Stromal cell of bone marrow (primary cell): ENCODE data around the gene GFI1B.
"Not testable (repeated sequence)": the region's sequence is repeated elsewhere in the genome, so short reads cannot be mapped to it uniquely, and the experiment has no call there.

Experiments used
- DNase-seq: peaks from one replicate; pipeline ENCODE4 v3.0.0-alpha.2; 2012; ENCODE audit warnings: low read depth

GFI1B gene

DNA sequence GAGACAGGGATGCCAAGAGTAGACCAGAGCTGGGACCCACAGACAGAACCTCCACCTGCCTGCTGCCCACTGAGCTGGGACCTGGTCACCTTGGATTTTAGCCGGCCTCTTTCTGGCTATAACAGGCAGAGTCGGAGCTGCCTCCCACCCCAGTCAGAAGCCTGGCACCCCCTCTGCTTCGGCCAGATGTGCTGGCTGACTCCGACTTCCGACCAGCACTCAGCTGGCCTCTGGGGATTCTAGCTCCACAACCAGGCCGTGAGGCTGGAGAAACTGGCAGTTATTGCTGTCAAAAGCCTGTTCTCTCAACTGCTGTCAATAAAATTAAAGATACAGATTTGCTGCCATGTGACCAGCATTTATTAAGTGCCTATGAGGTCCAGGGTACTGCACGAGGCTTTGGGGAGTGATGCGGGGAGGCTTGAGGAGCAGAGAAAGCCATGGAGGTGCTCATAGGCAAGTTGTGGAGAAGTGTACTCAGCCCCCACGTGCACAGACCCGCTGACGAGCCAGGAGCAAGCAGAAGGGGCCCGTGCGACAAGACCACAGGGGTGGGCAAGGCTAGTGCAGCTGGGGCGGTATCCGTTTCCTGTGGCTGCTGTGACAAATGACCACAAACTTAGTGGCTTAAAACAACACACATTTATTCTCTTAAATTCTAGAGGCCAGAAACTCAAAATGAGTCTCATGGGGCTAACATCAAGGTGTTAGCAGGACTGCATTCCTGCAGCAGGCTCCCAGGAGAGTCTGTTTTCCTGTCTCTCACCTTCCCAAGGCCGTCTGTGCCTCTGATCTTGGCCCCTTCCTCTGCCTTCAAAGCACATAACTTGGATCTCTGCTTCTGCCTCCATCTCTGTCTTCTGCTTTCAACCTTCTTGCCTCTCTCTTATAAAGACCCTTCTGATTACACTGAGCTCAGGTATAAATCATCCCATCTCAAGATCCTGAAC lies 13.1 kb downstream of the GFI1B start:
- DNase-seq, result no peak

DNA sequence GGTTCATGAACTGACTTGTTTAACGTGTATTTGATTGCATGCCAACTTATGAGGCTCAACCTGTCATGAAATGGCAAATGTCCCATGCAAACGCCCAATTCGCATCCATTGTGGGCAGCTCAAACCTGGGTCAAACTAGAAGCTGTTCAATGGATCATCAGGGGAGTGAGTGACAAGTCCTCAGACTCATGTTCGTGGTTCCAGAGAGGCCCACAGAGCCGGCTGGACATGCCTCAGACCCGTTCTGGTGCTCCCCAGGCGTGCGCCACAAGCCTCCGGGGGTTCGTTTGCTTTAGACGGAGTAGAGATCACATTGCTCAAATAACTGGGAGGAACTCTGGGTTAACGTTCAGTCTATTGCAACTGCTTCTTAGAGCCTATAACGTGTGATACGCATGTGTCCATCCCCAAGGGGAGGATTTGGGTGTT lies 15.0 kb downstream of the GFI1B start:
- DNase-seq, result no peak

DNA sequence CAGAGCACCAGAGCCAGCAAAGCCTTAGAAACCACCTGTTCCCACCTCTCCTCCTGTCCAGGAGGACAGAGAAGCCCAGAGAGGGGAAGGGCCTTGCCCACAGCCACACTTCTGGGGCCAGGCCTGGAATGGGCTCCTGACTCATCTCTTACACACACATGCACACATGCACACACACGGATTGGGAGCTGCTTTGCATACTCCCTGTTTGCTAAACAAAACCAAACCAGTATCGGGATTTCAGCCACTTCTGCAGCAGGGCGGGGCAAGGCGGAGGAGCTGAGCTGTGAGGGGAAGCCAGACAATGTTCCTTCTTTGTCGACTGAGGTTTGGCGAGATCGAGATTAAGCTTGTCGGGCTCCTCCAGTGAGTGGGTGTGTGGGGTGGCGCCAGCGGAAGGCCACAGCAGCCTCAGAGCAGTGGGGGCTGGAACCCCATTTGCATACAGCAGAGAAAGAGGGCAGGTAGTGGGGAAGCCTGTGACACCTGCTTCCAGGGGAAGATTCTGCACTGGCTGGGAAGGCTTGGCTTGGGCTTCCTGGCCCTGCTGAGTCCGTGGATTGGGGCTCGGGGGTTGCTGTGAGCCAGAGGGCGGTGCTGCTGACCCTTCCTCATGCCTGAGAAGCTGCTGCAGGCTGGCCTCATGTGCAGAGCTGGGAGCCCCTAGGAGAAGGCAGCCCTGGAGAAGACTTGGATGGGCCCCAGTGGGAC lies 16.1 kb downstream of the GFI1B start:
- no peak for DNase-seq

DNA sequence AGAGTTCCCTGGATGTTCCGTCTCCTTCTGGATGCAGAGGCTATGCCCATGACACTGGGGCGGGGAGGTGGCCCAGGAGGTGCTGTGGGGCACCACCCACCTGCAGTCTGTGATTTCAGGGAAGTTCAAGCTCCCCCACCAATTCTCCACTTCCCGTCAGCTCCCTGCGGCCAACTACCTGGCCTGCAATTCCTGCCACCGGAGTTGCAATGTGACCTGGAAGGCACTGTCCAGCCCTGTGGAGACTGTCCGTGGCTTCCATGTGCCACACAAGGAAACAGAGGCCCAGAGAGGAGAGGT lies 16.6 kb downstream of the GFI1B start:
- DNase-seq, result no peak

GRCh38 chr9:132995879-132996278 lies 17.4 kb downstream of the GFI1B start:
- no peak for DNase-seq

GRCh38 chr9:132996526-132996925 lies 18.0 kb downstream of the GFI1B start:
- no peak for DNase-seq

DNA sequence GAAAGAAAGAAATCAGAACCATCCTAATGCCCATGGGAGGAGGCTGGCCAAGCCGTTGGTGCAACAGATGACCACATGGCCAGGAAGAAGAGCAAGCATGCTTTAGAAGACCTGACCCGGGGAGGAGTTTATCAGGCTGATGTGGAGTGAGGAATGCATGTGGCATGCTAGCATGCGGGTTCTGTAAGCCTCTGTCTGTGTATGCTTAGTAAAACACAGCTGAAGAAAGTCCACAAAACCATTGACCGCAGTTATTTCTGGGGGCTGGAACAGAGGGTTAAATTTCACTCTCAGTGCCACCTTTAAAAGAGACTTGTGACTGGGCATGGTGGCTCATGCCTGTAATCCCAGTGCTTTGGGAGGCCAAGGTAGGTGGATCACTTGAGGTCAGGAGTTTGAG lies 19.1 kb downstream of the GFI1B start:
- peak; percentile 38 for DNase-seq

GRCh38 chr9:132998221-132998620 lies 19.7 kb downstream of the GFI1B start:
- not testable (repeated sequence) for DNase-seq

DNA sequence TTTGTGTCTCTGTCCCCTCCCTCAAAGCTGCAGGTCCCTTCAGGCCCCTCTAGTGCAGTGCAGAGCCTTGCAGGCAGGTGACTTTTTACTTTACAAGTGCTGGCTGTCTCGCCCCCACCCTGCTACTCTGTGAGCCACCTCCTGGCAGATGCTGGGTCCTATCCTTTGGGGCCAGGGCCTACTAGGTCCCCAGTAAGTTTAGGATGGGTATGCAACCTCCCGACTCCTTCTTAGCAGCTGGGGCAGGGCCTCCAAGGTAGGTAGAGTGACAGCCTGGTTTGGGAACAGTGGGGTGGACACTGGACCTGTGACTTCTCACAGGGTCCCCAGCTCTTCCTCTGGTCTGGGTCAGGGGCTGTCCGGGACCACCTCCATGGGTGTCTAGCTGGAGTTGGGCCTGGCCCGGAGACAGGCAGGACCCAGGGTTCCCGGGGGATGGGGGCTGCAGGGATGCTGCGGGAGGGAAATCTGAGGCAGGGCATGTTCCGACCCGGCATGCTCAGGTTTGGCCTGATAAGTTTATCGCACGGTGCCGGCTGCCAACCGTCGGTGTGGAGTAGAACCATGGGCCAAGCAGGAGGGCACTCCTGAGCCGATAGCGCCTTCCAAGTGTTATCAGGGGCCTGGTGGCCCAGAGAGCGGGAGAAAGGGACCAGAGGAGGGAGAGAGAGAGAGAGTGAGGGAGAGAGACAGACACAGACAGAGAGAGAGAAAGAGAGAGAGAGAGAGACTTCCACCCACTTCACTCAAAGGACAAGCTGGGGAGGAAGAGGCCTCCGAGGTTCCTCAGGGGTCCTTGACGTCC lies 20.5 kb downstream of the GFI1B start:
- DNase-seq, result no peak

DNA sequence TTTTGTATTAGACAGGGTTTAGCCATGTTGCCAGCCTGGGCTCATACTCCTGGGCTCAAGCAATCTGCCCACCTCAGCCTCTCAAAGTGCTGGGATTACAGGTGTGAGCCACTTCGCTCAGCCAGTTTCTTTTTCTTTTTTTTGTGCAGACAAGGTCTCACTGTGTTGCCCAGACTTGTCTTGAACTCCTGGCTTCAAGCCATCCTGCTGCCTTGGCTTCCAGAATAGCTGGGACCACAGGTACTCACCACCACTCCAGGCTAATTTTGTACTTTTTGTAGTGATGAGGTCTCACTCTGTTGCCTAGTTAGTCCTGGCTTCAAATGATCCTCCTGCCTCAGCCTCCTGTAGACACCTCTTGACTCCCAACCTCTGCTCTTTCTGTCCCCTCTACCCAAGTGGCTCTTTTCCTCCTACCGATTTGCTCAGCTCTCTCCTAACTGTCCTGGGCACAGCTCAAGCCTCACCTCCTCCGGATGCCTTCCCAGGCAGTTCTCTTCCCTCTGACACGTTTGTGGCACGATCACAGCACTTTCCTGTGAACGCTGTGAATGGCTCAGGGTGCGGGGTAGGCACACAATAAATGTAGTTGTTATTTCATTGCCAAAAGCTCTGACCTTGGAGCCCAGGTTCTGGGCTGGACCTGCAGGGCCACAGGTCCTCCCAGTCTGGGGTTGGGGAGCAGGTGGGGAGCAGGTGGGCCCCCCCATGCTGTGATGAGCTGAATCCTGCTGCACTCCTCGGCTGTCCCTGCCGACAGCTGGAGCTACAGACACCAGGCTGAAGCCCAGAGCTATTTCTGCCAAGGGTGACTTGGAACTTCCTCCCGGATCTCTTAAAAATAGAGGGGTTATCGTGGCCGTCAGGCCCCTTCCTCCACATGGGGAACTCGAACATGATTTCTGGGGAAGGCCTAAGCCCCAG lies 23.9 kb downstream of the GFI1B start:
- DNase-seq, result no peak

DNA sequence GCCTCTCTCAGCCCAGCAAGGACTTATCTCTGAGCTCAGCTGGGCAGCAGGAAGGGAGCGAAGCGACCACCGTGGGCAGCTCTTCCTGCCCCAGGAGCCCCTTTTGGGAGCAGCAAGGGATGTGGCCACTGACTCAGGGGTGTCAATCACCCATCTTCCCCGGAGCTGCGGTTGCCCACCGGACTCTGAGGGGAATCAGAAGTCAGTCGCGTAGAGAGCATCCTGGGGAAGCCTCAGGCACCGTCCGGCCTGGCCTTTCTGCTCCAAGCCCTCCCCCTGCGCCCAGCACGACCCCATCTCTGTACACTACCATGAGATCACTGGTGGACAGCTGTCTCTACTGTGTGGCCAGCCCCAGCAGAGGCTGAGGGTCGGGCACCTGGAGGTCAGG lies 24.6 kb downstream of the GFI1B start:
- DNase-seq, result no peak

DNA sequence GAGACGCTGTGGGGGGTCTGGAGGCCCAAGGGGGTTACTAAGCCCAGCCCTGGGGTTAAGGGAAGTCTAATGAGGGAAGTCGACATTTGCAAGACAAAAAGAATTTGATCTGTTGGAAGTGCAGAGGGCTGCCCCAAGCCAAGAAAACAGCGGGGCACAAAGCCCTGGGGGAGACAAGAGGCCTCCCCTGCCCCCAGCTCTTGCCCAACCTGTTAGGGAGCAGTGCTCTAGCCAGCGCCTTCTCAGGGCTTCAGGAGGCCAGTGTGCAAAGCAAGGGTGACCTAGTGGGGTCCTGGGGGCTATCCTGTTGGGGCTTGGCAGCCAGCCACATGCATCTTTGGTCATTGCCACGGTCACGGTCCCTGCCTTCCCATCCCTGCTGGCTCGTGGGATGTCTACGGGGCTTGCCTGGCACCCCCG lies 25.2 kb downstream of the GFI1B start:
- no peak for DNase-seq

DNA sequence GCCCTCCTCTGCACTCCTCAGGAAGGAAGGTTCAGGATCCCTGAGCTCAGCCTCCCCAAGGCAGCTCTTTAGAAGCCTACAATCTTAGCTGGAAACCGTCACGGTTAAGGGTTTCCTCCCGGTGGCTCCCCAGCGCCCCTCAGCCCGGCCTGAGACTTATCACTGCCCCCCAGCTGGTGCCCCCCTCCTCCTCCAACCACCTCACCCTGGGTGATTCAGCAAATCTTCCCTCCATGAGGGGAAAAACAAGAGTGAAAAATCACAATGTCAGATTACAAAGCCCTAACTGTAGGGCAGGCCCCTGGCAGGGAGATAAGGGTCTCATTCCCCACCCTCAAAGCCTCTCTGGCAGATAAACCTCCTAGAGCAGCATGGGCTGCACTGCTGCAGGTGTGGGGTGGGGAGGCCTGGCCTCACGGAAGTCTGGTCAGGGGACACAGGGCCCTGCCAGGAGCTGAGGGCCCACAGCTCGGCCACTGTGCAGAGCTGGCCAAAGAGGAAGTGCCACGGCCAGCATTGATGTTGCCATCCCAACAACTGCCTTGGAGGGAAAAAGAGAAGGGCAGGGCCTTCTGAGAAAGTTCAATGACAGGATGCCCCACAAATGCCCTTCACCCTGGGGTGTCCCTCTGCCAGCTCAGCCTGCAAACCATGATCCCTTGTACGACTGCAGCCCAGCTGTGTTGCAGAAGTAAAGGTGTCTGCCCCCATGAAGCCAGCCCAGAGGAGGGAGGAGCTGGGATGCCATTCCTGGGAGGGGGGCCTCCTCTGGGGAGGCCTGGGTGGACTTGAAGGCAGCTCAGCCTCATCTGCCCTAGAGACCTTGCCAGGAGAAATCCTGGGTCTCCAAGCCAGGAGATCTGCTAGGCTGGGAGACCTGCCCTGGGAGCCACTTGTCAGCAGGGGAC lies 25.9 kb downstream of the GFI1B start:
- no peak for DNase-seq

DNA sequence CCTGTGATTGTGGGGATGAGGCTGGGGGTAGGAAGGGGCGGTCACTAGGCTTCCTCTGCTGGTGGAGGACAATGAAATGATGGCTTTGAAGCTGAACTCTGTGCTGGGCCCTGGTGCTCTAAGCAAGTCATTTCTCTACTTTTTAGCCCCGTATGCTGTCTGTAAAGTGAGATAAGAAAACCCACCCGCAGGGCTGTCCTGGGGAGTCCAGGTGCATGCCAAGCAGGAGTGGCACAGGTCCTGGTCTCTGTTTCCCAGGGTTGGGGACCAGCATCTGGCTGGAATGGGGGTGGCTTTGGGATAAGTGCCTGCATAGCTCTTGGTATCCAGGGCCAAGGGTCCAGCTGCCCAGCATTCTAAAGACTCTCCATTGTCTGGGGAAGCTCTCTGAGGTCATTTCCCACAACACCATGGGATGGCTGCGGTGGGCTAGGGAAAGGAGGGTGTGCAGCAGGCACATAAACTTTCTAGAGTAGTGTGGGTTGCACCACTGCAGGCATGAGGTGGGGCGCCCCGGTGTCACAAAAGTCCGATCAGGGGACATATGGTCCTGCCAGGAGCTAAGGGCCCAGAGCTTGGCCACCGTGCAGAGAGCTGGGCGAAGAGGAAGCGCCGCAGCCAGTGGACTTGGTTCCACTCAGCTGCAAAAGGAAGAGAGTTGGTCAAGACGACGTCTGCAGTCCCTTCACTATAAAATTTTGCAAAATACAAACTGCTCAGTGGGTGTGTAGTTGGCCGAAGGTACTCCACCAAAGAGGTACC lies 26.7 kb downstream of the GFI1B start:
- DNase-seq, result no peak

DNA sequence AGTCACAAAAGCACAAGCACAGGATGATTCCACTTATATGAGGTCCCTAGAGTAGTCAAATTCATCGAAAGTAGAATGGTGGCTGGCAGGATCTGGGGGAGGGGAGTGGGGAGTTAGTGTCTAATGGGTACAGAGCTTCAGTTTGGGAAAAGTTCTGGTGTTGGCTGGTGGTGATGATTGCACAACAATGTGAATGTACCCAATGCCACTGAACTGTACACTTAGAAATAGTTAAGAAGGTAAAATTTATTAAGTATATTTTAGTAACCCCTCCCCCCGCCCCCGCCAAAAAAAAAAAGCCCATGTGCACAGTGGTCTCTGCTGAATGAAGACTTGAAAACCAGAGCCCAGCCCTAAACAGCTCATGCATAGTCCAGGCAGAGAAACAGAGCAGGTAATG lies 27.5 kb downstream of the GFI1B start:
- DNase-seq, result no peak

GRCh38 chr9:133006731-133007352 lies 28.3 kb downstream of the GFI1B start:
- no peak for DNase-seq

- no peak for DNase-seq
Observed at GRCh38 chr9:133008406-133008805, 29.9 kb downstream of the GFI1B start.

DNA sequence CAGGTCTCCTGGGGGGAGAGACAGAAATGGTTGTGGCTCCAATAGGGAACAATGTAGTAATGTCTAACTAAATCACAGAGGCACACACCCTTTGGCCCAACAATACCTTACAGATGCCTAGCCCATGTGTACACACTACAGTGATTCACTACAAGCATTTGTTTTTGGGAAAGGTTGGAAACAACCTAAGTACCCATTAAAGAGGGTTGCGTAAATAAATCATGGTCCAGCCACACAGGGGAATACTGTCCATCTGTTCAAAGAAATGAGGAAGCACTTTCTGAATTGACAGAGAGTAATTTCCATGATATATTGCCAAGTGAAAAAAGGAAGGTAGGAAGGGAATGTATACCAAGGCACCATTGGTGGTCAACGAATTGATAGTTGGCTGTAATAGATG lies 30.3 kb downstream of the GFI1B start:
- DNase-seq, result no peak

- DNase-seq, result no peak
Observed at GRCh38 chr9:133009906-133010582, 31.6 kb downstream of the GFI1B start.
